ENCODE data around the gene KIF6. TPM values are rescaled to one million over a fixed set of nuclear protein-coding genes. Genes with fewer than 3 reads are reported as not detected.

KIF6 gene
- total RNA-seq, 1 experiment from 2014 or later = not detected

DNA sequence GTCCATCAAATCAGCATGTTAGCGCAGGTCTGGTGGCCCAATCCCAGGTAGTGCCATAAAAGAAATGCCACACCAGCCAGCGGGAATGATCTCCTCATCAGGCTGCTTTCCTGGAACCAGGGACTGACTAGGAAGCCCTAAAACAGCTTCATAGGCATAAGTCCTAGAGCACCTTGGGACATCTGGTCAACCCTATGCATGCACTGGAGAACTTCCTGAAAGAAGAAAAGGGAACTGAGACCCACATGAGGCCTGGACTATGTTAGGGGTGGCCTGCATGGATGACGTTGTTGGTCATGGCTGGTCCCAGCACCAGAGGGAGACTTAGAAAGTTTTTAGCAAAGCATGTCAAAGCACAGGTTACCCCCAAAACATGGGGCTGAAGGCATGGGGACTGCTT is 395.2 kb downstream of the KIF6 start:
- ATAC-seq (no peak), DNase-seq (ENCODE audit: low read depth, low spot score) (no peak)
- no peak overlapping the region for H3K4me3 ChIP-seq (ENCODE audit: low read depth in 2 of 2, low read length in 2 of 2)
- in situ Hi-C loops (cut with HindIII; ENCODE audit: low pct_unique_long_range_greater_than_20kb, low sequenced_read_pairs) (no loop called here), intact Hi-C loops (cut with micrococcal nuclease; ENCODE audit: unreplicated experiment) (no loop called here)
- no peak overlapping the region for H3K27ac ChIP-seq (ENCODE audit: low read length)
- H3K9me3 ChIP-seq (ENCODE audit: control insufficient read depth, insufficient read depth, low read depth, low read length) = no peaks in the 10 kb centered on the region
- TF ChIP-seq, protein P1, sequence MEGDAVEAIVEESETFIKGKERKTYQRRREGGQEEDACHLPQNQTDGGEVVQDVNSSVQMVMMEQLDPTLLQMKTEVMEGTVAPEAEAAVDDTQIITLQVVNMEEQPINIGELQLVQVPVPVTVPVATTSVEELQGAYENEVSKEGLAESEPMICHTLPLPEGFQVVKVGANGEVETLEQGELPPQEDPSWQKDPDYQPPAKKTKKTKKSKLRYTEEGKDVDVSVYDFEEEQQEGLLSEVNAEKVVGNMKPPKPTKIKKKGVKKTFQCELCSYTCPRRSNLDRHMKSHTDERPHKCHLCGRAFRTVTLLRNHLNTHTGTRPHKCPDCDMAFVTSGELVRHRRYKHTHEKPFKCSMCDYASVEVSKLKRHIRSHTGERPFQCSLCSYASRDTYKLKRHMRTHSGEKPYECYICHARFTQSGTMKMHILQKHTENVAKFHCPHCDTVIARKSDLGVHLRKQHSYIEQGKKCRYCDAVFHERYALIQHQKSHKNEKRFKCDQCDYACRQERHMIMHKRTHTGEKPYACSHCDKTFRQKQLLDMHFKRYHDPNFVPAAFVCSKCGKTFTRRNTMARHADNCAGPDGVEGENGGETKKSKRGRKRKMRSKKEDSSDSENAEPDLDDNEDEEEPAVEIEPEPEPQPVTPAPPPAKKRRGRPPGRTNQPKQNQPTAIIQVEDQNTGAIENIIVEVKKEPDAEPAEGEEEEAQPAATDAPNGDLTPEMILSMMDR (IDR thresholded peaks at IDR 0.05) = no peak
- no peak for TF ChIP-seq TCF7L2 (IDR thresholded peaks at IDR 0.05; ENCODE audit: low read depth, low read length)
- TF ChIP-seq, protein P2, sequence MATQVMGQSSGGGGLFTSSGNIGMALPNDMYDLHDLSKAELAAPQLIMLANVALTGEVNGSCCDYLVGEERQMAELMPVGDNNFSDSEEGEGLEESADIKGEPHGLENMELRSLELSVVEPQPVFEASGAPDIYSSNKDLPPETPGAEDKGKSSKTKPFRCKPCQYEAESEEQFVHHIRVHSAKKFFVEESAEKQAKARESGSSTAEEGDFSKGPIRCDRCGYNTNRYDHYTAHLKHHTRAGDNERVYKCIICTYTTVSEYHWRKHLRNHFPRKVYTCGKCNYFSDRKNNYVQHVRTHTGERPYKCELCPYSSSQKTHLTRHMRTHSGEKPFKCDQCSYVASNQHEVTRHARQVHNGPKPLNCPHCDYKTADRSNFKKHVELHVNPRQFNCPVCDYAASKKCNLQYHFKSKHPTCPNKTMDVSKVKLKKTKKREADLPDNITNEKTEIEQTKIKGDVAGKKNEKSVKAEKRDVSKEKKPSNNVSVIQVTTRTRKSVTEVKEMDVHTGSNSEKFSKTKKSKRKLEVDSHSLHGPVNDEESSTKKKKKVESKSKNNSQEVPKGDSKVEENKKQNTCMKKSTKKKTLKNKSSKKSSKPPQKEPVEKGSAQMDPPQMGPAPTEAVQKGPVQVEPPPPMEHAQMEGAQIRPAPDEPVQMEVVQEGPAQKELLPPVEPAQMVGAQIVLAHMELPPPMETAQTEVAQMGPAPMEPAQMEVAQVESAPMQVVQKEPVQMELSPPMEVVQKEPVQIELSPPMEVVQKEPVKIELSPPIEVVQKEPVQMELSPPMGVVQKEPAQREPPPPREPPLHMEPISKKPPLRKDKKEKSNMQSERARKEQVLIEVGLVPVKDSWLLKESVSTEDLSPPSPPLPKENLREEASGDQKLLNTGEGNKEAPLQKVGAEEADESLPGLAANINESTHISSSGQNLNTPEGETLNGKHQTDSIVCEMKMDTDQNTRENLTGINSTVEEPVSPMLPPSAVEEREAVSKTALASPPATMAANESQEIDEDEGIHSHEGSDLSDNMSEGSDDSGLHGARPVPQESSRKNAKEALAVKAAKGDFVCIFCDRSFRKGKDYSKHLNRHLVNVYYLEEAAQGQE (IDR thresholded peaks at IDR 0.05; ENCODE audit: insufficient read depth in 1 of 2, low read depth in 2 of 2, low read length in 1 of 2) = no peak
- no peaks in the 10 kb centered on the region for H3K4me1 ChIP-seq (ENCODE audit: control insufficient read depth, insufficient read depth, low read length)
- H3K27me3 ChIP-seq (ENCODE audit: control insufficient read depth, insufficient read depth, low read length) = peaks cover 6% of the 10 kb centered on the region
- BruUV-seq (replicated peaks) = no TSS peak
- H3K36me3 ChIP-seq (ENCODE audit: control insufficient read depth, insufficient read depth, low read length) = no peaks in the 10 kb centered on the region
- ChIA-PET CTCF (no interaction called here), POLR2A (no interaction called here)

DNA sequence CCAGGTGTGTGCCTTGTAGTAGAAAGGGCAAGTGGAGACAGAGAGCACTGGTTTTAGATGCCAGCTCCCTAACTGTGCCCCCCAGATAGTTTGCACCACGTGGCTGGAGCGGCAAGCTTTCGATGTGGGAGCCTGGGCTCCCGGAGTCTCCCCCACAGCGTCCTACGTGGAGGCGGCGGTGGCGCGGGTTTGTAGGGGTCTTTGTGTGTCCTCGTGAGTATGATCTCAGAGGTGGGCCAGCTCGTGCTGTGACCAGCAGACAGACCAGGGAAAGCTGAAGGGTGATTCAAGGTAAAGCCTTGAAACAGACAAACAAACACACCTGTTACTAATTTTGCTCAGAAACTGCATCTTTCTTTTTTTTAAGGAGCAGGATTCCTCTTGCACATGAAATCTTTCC is 397.1 kb downstream of the KIF6 start:
- no peak for TF ChIP-seq SIN3A (IDR thresholded peaks at IDR 0.05; ENCODE audit: borderline replicate concordance, insufficient read depth, low read depth, low read length)
- TF ChIP-seq TCF7L2 (IDR thresholded peaks at IDR 0.05; ENCODE audit: low read depth, low read length) = no peak
- TF ChIP-seq, protein P2 (IDR thresholded peaks at IDR 0.05; ENCODE audit: insufficient read depth in 1 of 2, low read depth in 2 of 2, low read length in 1 of 2) = no peak
- TF ChIP-seq POLR2AphosphoS5 (IDR thresholded peaks at IDR 0.05; ENCODE audit: low read depth, low read length) = no peak
- TF ChIP-seq, protein P1 (IDR thresholded peaks at IDR 0.05) = no peak
- BruUV-seq (replicated peaks) = no TSS peak
- intact Hi-C loops (cut with micrococcal nuclease; ENCODE audit: unreplicated experiment) (no loop called here), in situ Hi-C loops (cut with HindIII; ENCODE audit: low pct_unique_long_range_greater_than_20kb, low sequenced_read_pairs) (no loop called here)
- Histone ChIP-seq H3K4me3 (ENCODE audit: low read depth in 2 of 2, low read length in 2 of 2) (no peak overlapping the region), H3K9me3 (ENCODE audit: control insufficient read depth, insufficient read depth, low read depth, low read length) (no peaks in the 10 kb centered on the region), H3K27ac (ENCODE audit: low read length) (no peak overlapping the region), H3K4me1 (ENCODE audit: control insufficient read depth, insufficient read depth, low read length) (no peaks in the 10 kb centered on the region), H3K27me3 (ENCODE audit: control insufficient read depth, insufficient read depth, low read length) (peaks cover 6% of the 10 kb centered on the region), H3K36me3 (ENCODE audit: control insufficient read depth, insufficient read depth, low read length) (no peaks in the 10 kb centered on the region)
- ATAC-seq (no peak), DNase-seq (ENCODE audit: low read depth, low spot score) (no peak)
- ChIA-PET POLR2A (no interaction called here), CTCF (no interaction called here)

All from Panc1 (cell line).